ENCODE measurements around the gene FGF6. TPM values are rescaled to one million over a fixed set of nuclear protein-coding genes. Genes with fewer than 3 reads are reported as not detected.

Gene FGF6
- total and polyA plus RNA-seq, 2 experiments from 2014 or later = not detected

- no peaks in the 10 kb centered on the region for H4K20me1 ChIP-seq (replicated peaks; ENCODE audit: insufficient read depth)
- peaks cover 1% of the 10 kb centered on the region for H3K27me3 Mint-ChIP-seq (ENCODE audit: insufficient read depth, low read depth, poor library complexity)
Observed at GRCh38 chr12:4407136-4407535, 38.5 kb downstream of the FGF6 start.

More at GRCh38 chr12:4407136-4407535, 38.5 kb downstream of the FGF6 start:
- Histone ChIP-seq H3K27me3 (ENCODE audit: insufficient read depth) (no peaks in the 10 kb centered on the region), H2AFZ (no peak overlapping the region), H3K9me2 (ENCODE audit: insufficient read depth) (0 out of 2 replicates have a peak, but pooled peaks cover 3% of the 10 kb centered on the region), H3K4me1 (ENCODE audit: insufficient read depth) (no peaks in the 10 kb centered on the region), H3K4me3 (no peak overlapping the region), H3K4me2 (no peak overlapping the region), H3K36me3 (ENCODE audit: insufficient read depth) (no peaks in the 10 kb centered on the region), H3K79me2 (replicated peaks; ENCODE audit: insufficient read depth) (no peaks in the 10 kb centered on the region), H3F3A (replicated peaks; ENCODE audit: low read depth) (no peaks in the 10 kb centered on the region), H3K27ac (ENCODE audit: low read depth) (no peak overlapping the region)
- Mint-ChIP-seq H3K9me3 (peaks cover 10% of the 10 kb centered on the region), H3K27ac (no peak overlapping the region), H3K4me1 (no peaks in the 10 kb centered on the region), H3K36me3 (ENCODE audit: low read depth) (peaks cover 6% of the 10 kb centered on the region; the same call in 1 of the 3 replicates), H3K4me3 (no peak overlapping the region)
- TF ChIP-seq JUNB (IDR thresholded peaks at IDR 0.05; ENCODE audit: unreplicated experiment) = no peak
- no peak for TF ChIP-seq REST (IDR thresholded peaks at IDR 0.05; ENCODE audit: unreplicated experiment)
- no peak for TF ChIP-seq EZH2 (IDR thresholded peaks at IDR 0.05; ENCODE audit: low read depth, unreplicated experiment)
- TF ChIP-seq ZNF114 (CRISPR knock-in tag; IDR thresholded peaks at IDR 0.05) = no peak
- TF ChIP-seq STAT1 (IDR thresholded peaks at IDR 0.05; ENCODE audit: unreplicated experiment) = no peak
- no peak for TF ChIP-seq CREB1 (CRISPR knock-in tag; IDR thresholded peaks at IDR 0.05; ENCODE audit: low read depth)
- TF ChIP-seq EZH2phosphoT487 (IDR thresholded peaks at IDR 0.05; ENCODE audit: unreplicated experiment) = no peak
- TF ChIP-seq CTCF (conservative IDR thresholded peaks at IDR 0.05; ENCODE audit: low read depth in 2 of 2) = no peak
- no peak for TF ChIP-seq ZNF331 (CRISPR knock-in tag; IDR thresholded peaks at IDR 0.05; ENCODE audit: low read depth)
- no peak for TF ChIP-seq ETS1 (IDR thresholded peaks at IDR 0.05)
- TF ChIP-seq POLR2AphosphoS5 (IDR thresholded peaks at IDR 0.05; ENCODE audit: low read depth) = no peak
- no peak for TF ChIP-seq NANOG (IDR thresholded peaks at IDR 0.05; ENCODE audit: borderline replicate concordance)
- TF ChIP-seq ZNF462 (CRISPR knock-in tag; IDR thresholded peaks at IDR 0.05) = no peak
- DNase-seq (ENCODE audit: low spot score) (no peak), ATAC-seq (no peak)

Data from GM23338 (cell line).